NCI-H526 treated with DMSO at 0.1 percent for 48 hours (cell line): ENCODE data around the gene PPP4R3B.

ENCODE experiments used
- DNase-seq: peaks from one replicate; lab custom pipeline; 2025; lab: John Stamatoyannopoulos, UW

PPP4R3B gene

DNA sequence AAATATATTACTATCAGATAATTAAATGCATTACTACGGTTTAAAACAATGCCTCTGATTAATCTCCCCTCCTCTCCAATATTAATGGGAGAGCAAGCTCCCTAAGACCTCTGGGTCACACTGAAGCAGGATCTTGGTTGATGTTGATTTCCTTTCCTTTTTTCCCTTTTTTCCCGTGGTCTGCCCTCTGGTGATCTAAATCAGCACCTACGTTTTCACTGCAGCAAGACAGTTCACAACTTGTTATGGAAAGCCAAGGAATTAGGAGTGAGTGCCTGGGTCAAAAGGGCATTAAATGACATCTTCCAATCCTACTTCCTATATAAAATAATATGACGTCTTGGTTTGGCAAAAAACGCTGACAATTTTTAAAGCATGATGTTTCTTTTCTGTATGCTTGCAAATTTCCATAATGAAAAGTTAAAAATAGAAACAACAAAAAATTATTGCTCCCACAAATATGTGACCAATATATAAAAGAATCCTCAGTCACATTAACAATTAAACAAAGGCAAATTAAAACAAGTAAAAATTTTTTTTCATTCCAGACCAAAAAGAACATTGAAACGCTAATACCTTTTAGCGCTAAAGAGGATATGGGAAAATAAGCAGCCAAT is 105.8 kb downstream of the PPP4R3B start:
- no peak for DNase-seq

DNA sequence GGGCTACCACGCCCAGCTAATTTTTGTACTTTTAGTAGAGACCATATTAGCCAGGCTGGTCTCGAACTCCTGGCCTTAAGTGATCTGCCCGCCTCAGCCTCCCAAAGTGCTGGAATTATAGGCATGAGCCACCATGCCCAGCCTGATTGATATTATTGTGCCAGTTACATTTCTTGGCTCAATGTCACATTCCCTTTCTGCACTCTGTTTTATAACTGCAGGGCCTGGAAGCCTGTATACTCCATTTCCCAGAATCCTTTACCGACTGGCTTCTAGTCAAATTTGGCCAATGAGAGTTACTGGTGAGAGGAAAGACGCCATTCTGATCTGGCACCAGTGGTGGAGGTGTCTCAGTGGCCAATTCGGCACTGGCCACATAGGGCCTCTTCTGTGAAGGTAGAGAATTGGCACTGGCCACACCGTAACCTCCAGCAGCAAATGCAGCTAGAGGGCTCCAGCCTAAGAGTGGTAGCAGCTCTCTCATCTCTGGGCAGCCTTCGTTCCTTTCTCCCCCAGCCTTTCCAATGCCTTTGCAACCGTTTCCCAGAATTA is 114.8 kb downstream of the PPP4R3B start:
- DNase-seq, result no peak

- no peak for DNase-seq
Measured at GRCh38 chr2:55500025-55500424, 117.4 kb downstream of the PPP4R3B start.

DNA sequence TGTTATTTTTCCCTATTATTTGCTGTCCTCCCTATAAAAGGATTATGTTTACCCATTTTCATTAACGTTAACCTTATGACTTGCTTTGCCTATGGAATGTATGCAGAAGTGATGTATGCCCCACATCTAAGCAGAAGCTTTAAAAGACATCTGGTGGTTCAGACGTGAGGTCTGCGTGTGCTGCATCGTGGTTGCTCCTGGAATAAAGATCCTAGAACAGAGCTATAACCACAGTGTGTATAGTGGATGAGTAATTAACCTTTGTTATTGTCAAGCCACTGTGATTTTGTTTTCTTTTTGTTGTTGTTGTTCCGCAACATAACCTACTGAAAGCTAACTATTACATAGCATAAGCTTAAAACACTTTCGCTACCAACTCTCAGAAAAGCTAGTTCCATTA is 118.8 kb downstream of the PPP4R3B start:
- DNase-seq, result no peak
